Measurements from ENCODE around the gene TTC28. TPM values are rescaled to one million over a fixed set of nuclear protein-coding genes. Genes with fewer than 3 reads are reported as not detected.

The TTC28 gene
- total RNA-seq, 1 donor = 55.8 TPM

DNA sequence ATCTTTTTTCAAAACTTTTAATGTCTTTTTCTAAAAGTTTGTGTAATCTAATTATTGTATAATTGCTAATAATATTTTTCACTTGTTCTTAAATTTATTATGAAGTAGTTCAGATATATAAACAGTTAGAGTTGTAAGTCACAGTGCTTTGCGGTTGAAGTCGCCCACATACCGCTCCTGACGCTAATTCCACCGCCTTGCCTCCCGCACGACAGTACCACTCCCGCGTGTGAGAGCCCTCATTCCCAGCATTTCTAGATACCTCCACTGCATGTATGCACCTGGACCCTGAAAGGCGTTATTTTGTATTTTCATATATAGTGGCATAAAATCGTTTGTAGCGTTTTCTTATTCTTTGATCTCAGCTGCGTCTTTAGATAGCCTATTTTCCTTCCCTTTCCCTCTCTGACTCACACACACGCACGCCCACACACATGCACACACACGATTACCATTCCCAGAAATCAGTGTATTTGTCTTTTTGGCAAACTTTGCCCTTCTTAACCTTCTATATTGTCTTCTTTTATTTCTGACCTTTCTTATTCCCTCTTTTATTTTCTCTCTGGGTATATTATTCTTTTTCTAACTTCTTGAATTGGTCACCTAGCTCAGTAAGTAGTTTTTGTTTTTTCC, 704.1 kb downstream of the TTC28 start:
- no peak for DNase-seq (ENCODE audit: low read depth)
- no peak overlapping the region for H3K4me3 ChIP-seq (ENCODE audit: low read depth, low read length)
- TF ChIP-seq, protein P1, sequence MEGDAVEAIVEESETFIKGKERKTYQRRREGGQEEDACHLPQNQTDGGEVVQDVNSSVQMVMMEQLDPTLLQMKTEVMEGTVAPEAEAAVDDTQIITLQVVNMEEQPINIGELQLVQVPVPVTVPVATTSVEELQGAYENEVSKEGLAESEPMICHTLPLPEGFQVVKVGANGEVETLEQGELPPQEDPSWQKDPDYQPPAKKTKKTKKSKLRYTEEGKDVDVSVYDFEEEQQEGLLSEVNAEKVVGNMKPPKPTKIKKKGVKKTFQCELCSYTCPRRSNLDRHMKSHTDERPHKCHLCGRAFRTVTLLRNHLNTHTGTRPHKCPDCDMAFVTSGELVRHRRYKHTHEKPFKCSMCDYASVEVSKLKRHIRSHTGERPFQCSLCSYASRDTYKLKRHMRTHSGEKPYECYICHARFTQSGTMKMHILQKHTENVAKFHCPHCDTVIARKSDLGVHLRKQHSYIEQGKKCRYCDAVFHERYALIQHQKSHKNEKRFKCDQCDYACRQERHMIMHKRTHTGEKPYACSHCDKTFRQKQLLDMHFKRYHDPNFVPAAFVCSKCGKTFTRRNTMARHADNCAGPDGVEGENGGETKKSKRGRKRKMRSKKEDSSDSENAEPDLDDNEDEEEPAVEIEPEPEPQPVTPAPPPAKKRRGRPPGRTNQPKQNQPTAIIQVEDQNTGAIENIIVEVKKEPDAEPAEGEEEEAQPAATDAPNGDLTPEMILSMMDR (IDR thresholded peaks at IDR 0.05; ENCODE audit: insufficient read depth, low read length) = no peak

DNA sequence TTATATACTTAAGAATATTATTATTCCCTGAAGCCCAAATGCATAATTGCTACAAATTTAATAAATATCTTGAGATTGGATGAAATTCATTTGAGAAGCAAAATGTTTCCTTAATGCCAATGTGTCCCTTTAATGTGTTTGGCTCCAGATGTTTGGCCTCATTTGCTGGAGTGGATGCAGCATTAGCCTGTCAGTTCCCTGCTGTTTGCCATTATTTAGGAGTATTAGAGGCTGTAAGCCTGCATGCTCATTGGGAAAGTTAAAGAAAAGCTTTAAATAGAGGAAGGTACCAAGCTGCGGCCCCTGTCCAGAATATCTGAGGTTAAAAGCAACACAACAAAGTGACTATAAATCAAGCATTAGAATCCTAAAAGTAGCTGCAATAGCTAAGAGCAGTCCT, 705.8 kb downstream of the TTC28 start:
- TF ChIP-seq, protein P1 (IDR thresholded peaks at IDR 0.05; ENCODE audit: insufficient read depth, low read length) = no peak
- peak; percentile 19 for DNase-seq (ENCODE audit: low read depth)

DNA sequence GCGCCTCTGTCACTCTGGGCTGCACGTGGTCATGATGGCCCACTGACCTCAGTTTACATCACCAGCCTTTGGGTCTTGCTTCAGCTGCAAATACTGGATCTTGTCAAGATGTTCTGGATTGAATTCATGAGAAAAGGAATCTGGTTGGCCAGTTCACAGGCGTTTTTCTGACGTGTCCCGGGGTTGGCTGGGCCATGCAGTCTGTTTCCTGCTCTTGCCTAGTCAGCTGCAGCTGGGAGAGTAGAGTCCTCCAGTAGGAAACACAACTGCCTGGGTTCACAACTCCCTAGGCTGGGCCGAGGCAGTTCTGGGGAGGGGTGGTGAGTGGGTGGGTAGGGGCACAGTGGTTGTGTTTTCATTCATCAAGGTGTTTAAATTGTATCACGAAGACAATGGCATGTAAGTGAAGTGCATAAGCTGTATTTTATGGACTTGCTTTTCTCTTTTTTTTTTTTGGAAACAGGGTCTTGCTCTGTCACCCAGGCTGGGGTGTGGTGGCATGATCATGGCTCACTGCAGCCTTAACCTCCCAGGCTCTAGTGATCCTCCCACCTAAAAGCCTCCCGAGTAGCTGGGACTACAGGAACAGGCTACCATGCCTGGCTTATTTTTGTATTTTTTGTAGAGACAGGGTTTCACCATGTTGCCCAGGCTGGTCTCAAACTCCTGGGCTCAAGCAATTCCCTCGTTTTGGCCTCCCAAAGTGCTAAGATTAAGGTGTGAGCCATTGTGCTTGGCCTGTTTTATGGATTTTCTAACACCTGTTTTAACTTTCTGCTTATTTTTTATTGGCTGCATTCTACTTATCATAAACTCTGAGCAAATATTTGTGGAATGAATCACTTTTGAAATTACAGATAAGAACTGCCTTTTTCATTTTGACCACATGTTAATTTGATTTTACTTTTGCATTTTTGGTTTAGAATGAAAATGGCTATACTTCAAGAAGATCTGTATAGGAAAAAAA, 706.6 kb downstream of the TTC28 start:
- DNase-seq (ENCODE audit: low read depth) = peak; percentile 58
- no peak overlapping the region for H3K4me3 ChIP-seq (ENCODE audit: low read depth, low read length)
- TF ChIP-seq, protein P1 (IDR thresholded peaks at IDR 0.05; ENCODE audit: insufficient read depth, low read length) = no peak

More for the DNA sequence above, 705.8 kb downstream of the TTC28 start:
- no peak overlapping the region for H3K4me3 ChIP-seq (ENCODE audit: low read depth, low read length)

GRCh38 chr22:27971926-27972325, 707.7 kb downstream of the TTC28 start:
- no peak overlapping the region for H3K4me3 ChIP-seq (ENCODE audit: low read depth, low read length)
- no peak for DNase-seq (ENCODE audit: low read depth)
- TF ChIP-seq, protein P1 (IDR thresholded peaks at IDR 0.05; ENCODE audit: insufficient read depth, low read length) = no peak

- peak; percentile 23 for DNase-seq (ENCODE audit: low read depth)
- TF ChIP-seq, protein P1 (IDR thresholded peaks at IDR 0.05; ENCODE audit: insufficient read depth, low read length) = no peak
Measured at GRCh38 chr22:27970596-27971220, 708.9 kb downstream of the TTC28 start.

GRCh38 chr22:27966168-27967064, 713.2 kb downstream of the TTC28 start:
- TF ChIP-seq, protein P1 (IDR thresholded peaks at IDR 0.05; ENCODE audit: insufficient read depth, low read length) = no peak
- no peak for DNase-seq (ENCODE audit: low read depth)
- H3K4me3 ChIP-seq (ENCODE audit: low read depth, low read length) = no peak overlapping the region

More at GRCh38 chr22:27970596-27971220, 708.9 kb downstream of the TTC28 start:
- no peak overlapping the region for H3K4me3 ChIP-seq (ENCODE audit: low read depth, low read length)

Data from fibroblast of the aortic adventitia (primary cell).